LNCAP (cell line): Measurements from ENCODE around the gene SYNC.

Experiments
- TF ChIP-seq, protein P1 (sequence below): fragments of 450-650 bp; IDR thresholded peaks from 2 replicates; pipeline ENCODE4 v1.5.1; 2017; ENCODE audit warnings: mild to moderate bottlenecking

The SYNC gene

DNA sequence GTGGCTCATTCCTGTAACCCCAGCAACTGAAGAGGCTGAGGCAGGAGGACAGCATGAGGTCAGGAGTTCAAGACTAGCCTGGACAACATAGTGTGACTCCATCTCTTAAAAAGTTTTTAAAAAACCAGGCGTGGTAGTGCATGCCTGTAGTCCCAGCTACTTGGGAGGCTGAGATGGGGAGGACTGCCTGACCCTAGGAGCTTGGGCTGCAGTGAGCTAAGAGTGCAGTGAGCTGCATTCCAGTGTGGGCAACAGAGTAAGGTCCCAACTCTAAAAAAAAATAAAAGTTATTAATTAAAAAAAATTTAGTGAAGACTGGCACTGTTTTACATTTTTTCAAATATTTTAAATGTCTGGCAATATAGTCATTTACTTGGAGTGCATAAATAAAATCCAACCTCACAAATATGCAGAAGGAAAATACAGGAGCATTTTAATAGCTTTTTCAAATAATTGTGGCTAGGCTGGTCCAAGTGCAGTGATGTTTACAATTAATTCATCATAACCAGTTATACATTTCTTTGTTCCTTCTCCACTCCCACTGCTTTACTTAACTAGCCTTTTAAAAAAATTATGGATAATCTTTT, 63.0 kb downstream of the SYNC start:
- TF ChIP-seq, protein P1, sequence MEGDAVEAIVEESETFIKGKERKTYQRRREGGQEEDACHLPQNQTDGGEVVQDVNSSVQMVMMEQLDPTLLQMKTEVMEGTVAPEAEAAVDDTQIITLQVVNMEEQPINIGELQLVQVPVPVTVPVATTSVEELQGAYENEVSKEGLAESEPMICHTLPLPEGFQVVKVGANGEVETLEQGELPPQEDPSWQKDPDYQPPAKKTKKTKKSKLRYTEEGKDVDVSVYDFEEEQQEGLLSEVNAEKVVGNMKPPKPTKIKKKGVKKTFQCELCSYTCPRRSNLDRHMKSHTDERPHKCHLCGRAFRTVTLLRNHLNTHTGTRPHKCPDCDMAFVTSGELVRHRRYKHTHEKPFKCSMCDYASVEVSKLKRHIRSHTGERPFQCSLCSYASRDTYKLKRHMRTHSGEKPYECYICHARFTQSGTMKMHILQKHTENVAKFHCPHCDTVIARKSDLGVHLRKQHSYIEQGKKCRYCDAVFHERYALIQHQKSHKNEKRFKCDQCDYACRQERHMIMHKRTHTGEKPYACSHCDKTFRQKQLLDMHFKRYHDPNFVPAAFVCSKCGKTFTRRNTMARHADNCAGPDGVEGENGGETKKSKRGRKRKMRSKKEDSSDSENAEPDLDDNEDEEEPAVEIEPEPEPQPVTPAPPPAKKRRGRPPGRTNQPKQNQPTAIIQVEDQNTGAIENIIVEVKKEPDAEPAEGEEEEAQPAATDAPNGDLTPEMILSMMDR = no peak

DNA sequence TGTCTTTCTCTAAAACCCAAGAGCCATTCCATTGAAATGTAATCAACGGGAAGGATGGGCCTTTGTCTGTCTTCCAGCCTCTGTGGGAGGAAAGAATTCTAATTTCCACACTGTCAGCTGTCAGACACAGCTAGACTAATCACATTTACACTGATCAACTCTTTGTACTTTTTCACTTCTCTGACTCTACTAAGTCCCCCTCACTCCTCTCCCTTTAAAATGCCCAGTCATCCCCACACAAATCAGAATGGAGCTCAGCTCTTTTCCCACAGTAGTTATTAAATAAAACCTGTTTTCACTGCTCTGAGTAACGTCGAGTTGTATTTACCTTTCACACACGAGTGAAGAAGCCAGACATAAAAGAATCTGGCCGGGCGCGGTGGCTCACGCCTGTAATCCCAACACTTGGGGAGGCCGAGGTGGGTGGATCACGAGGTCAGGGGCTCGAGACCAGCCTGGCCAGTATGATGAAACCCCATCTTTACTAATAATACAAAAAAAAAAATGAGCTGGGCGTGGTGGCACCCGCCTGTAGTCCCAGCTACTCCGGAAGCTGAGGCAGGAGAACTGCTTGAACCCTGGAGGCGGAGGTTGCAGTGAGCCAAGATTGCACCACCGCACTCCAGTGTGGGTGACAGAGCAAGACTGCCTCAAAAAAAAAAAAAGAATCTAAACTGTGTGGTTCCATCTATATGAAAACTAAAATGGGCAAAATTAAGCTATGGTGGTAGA, 65.5 kb downstream of the SYNC start:
- TF ChIP-seq, protein P1 = no peak

DNA sequence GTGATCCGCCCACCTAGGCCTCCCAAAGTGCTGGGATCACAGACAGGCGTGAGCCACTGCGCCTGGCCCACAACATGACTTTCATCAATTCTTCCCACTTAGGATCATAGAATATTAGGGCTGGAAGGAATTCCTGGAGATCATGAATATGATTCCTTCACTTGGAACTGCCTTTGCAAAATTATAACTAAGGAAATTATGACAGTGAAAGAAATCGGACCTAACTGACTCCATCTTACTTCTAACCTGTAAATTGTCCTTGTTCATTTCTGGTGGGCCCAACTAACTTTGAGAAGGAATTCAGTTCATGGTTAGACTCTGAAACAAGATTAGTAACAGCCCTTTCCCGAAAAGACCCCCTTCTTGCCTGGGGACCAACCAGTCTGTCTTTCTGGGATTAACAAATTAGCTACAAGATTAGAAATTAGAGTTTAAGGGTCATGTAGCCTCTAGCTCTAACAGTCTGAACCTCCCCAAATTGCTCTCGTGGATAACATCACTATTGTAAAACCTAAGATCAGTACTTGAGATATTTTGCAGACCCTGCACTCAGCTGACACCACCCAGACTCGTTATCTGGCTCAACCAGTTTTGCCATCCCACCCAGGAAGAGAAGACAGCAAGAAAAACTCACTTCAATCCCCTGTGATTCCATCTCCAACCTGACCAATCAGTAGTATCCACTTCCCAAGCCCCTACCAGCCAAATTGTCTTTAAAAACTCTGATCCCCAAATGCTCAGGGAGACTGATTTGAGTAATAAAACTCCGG, 66.9 kb downstream of the SYNC start:
- TF ChIP-seq, protein P1 = no peak

DNA sequence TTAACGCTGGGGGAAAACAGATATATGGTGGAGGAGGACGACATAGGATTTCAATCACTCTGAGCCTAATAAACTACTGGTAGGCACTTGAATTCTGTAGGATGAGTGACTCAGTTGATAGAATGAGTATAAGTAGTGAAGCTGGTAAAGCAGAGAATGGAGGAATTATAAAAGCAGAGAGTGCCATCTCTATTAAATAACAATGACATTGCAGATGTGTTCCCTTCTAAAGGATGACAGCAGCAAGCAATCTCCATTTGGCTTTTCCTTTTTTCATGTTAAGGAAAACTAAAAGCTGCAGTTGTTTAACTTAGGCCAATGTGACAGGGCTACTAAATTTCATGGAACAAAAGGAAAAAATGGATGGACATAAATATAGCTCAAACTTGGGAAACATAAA, 69.7 kb downstream of the SYNC start:
- TF ChIP-seq, protein P1 = no peak
